ENCODE data around the gene OSM. TPM values are rescaled to one million over a fixed set of nuclear protein-coding genes. Genes with fewer than 3 reads are reported as not detected.

OSM gene
- 1 to 10 TPM; 1.0 to 2.0 TPM for total RNA-seq
- long read RNA-seq, donor 1, partial matches to known transcripts, result 1 of 2 reads
- long read RNA-seq, donor 1, other reads (novel, unspliced or antisense), result 0 of 2 reads
- long read RNA-seq, donor 2, partial matches to known transcripts, result 0 of 3 reads
- long read RNA-seq, donor 2, other reads (novel, unspliced or antisense), result 0 of 3 reads

DNA sequence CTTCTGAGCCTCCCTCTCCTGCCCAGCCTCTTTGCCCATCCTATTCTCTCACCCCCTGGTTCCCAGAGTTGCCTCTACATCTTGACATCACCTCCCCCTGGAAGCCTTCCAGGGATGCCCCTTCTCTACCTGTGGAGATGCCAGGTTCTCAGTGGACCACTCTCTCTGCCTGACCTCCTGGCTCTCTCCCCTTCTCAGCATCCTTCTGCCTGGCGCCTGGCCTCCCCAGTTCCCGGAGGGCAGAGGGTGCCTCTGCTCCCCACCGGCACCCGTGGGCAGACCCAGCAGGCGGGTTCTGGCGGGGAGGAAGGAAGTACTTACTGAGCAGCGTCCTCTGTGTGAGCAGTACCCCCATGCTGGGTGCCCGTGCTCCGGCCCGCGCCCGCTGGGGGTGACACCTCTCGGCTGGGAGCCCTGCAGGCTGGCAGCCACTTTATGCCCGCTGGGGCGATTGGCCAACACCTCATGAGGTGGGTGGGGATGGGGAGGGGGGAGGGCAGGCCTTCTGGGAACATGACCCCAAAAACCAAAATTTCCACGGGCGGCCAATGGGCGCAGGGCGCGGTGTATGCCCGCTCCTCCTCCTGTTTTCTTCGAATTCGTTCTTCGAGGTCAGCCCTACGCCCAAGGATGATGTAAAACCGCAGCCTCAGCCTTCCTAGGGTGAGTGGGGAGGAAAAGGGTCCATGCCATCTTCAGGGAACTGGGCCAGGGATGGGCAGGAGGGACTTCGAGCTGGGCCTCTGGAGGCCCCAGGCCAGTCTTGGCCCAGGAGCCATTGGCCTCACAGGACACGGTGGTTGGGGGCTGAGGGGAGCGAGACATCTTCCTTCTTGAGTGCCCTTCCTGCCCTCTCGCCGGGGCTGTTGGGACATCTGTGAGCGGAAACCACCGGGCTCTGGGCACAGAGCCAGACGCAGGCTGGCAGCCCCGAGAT is at the start of gene OSM:
OSM (minus strand) TSS at position 407 of the 937 bp plus-strand sequence; CDS start at position 355, 52 bp downstream.
- DNase-seq (ENCODE audit: low spot score), result peak; percentile 94
- intact Hi-C loops (cut with DNase I), result loop anchor here in 1 of 2 donors (2.0 kb wide), 1 partner anchor 20 kb away; no protein-coding TSS in a partner anchor

DNA sequence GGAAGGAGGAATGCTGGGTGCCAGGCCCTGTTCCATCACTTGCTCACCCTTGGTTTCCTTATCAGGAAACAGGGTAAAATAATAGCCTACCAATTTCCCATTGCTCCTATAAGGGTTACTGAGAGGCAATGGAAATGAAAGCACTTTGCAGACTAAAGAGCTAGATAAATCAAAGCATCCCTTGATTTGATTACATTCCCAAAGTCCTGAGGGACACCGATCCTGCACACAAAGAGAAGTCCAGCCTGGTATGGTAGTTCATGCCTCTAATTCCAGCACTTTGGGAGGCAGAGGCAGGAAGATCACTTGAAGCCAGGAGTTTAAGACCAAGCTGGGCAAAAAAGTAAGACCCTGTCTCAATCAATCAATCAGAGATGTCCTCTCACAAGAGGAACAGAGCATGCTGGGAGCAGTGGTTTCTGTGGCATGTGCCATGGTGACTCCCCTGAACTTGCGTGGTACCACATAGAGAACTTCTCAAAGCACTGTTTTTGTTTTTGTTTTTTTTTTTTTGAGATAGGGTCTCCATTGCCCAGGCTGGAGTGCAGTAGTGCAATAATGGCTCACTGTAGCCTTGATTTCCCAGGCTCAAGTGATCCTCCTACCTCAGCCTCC is 49.4 kb upstream of the OSM start:
- intact Hi-C loops (cut with DNase I), result loop anchor here in 1 of 2 donors (2.0 kb wide), 1 partner anchor 117 kb away; no protein-coding TSS in a partner anchor
- no peak for DNase-seq (ENCODE audit: low spot score)

DNA sequence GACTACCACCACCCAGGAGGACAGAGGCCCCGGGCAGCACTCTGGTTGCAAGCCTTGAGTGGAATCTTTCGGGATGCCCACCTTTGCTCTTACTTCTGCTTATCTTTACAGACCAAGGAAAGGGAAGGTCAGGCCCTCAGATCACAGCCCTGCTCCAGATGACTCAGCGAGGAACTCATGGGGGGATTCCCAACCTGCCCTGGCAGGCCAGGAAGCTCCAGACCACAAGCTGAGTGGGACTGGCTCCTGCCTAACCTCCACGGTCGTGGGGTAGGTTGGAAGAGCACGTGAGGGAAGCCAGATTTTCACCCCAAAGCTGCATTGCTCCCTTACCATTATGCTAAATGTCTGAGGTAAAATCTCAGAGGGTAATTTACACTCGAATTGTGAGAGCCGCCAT is 48.3 kb upstream of the OSM start:
- intact Hi-C loops (cut with DNase I), result no loop called here
- no peak for DNase-seq (ENCODE audit: low spot score)

DNA sequence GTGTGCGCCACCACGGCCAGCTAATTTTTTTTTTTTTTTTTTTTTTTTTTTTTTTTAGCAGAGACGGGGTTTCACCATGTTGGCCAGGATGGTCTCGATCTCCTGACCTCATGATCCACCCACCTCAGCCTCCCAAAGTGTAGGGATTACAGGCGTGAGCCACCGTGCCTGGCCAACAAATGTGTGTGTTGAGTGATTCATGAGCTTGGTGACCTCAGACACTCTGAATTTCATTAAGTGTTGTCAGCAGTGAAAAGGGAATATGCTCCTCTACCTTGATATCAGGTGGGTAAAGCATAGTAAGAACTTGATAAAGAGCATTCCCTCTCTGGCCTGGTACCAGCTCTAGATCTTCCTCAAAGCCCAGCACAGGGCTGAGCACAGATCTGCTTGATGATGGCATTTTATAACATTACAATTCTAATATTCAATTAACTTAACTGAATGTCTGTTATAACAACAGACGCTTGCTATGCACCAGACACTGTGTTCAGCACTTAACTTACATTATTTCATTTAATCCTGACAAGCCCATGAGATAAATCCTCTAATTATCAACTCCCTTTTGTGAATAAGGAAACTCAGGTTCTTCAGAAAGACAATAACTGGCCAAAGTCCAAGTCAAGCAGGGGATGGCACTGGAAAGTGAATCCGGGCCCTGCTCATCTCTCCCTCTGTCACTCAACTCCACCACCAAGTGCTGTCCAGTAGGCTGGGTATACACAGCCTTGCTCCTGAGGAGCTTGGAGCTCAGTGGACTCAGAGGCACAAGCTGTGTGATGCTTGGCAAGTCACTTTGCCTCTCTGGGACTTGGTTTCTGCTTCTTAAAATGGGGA is 47.1 kb upstream of the OSM start:
- no peak for DNase-seq (ENCODE audit: low spot score)
- intact Hi-C loops (cut with DNase I), result no loop called here

DNA sequence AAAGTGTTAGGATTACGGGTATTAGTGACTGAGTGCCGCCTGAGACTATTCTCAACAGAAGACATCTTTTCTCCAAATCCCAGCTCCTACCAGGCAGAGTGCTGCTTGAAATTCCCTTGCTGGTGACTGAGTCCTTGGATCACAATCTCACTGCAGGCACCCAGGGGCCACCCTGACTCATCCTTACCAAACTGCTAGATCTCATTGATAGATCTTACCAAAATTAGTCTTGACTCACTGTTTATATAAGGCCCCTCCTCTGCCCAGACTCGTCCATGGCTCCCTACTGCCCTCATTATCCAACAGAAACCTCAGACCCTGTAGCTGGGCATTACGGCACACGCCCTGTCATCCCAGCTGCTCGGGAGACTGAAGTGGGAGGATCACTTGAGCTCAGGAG is 45.4 kb upstream of the OSM start:
- intact Hi-C loops (cut with DNase I), result no loop called here
- no peak for DNase-seq (ENCODE audit: low spot score)

DNA sequence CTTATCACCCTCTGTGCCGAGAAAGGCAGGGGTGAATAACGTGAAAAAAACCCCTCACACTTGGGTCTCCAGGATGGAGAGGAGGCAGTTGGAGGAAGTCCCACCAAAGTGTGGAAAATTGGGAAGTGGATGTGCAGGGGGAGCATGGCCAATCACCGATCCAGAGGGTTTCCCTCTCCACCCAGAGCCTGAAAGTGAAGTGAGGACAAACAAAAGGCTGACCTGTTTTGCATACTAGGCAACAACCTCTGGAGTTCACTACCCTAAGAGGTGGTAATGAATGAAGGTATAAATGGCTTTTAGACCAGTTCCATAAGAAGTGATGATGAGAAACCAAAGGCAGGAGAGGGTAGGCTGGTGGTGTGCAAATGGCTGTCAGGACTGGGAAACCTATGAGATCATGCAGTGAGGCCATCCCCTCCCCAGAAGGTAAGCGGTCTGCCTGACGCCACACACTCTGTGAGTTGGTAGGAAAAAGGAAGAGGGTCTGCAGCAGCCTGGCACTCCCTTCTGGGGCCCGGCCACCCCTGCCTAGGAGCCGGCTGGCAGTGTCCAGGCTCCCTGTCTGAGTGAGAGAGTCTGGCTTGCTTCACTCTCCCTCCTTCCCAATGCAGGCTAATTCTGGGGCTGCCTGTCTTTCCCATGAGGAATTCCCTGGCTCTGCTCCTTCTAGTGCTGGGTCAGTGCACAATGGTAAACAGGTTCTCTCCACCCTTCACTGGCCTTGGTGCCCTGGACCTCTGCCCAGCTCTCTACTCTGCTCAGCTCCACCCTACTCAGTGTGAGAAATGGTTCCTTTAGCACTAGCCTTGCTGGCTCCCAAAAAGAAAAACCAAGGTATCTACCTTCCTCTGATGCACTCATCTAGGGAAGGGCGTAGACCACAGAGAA is 44.5 kb upstream of the OSM start:
- DNase-seq (ENCODE audit: low spot score), result no peak
- intact Hi-C loops (cut with DNase I), result no loop called here

DNA sequence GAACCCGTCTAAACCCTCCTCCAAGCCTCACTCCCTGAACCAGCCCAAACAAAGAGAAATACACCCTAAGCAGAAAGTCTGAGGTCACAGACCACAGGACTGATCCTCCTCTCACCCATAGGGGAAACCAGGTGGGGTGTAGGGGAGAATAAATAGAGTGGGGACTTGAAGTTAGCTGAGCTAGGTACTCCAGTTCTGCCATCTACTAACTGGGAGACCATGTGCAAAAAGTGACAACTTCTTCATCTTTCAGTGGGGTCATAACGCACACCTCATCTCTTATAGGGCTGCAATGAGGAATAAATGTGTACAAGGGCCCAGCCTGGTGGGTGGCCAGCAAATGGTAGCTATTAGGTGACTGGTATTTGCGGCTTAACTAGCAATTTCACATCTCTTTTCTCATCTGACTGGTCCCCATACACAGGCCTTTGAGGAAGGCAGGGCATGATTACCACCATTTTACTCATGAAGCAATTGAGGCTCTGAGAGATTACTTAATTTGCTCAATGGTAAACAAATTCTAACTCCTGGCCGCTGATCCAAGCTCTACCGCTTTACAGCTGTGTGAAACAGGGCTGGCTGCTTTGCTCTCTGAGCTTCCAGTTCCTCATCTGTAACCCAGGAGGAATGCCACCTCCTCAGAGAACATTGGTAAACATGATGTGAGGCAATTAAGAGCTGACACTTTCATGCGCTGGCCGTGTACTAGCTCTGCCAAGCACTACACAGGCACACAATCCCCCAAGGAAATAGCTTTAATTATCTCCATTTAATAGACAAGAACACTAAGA is 43.5 kb upstream of the OSM start:
- no peak for DNase-seq (ENCODE audit: low spot score)

DNA sequence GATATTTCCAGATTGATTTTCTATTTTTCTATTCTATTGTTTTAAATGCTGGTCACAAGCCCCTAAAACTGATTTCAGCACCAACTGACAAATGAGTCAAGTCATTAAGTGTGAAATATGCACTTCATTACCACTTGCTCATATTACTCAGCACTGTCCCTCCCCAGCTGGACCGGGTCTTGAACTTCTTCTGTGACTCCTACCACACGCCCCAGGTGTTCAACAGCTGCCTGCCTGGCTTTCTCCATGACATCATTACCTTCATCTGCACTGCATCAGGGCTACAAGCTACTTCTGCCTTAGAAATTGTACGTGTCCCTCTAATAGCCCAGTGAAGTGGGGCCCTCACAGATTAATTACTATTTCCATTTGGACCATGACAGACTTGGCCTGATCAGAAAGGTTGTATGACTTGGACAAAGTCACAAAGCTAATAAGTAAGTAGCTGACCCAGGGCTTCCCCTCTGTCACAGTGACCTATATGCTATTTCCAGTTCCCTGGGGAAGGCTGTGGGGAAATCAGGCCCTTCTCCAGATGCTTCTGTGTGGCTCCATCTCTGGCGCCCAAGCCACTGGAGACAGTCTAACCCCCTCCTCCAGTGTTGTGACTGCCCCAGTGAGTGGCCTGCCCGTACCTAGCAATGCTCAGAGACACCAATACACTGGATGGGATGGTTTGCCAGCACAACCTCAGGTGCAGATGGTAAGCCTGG is 42.0 kb upstream of the OSM start:
- intact Hi-C loops (cut with DNase I), result no loop called here
- DNase-seq (ENCODE audit: low spot score), result no peak

More for the DNA sequence above, 43.5 kb upstream of the OSM start:
- intact Hi-C loops (cut with DNase I), result no loop called here

DNA sequence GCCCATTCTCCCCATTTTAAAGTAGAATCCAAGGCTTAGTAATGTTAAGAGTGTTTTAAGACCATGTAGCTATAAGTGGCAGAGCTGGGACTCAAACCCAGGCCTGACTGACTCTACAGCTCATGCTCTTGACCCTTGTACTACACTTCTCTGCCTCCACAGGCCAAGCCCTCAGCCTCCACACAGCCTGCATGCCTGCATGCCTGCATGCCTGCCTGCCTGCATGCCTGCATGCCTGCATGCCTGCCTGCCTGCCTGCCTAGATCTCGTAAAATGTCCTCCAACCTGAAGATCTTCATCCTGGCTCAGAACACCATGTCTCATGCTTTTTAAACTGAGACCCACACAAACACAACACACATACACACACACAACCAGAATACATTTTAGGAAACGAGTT is 41.4 kb upstream of the OSM start:
- intact Hi-C loops (cut with DNase I), result no loop called here

DNA sequence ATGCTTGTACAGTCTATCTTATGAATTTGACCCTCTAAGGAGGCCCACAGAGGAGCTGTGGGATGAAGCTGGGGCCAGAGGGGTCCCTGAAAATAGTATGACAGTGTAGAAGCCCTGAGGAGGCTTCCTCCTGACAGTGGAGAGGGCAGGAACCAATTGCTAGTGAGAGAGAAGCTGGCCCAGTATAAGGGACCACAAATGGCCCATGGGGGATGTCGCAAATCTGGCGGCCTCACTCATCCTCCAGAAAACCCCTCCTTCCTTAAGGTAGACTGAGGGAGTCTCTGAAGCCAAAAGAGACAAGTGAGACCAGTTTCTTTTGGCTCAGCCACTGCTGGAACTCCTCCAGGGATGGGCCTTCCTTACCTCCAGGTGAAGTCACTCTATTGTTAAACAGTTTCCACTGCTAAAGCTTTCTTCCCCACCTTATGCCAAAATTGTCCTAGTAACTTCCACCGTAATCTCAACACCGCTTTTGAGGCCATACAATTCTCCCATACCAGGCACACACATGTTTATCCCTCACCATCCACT is 40.5 kb upstream of the OSM start:
- no peak for DNase-seq (ENCODE audit: low spot score)
- intact Hi-C loops (cut with DNase I), result no loop called here

More for the DNA sequence above, 41.4 kb upstream of the OSM start:
- DNase-seq (ENCODE audit: low spot score), result no peak

DNA sequence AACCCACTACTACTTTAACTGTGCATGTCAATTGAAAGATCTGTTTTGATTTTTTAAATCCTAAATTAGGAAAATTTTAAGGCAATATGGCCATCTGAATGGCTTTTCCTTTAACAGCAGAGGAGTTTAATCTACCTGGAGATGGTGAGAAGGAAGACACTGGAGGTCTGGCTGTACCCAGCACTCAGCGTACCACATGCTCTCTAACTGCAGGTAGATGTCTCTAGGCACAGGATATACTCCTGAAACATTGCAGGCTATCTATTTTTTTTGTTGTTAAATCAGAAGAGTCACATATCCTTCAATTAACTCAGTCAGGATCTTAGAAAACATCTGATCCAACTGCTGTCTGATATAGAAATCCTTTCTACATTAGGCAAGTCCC is 40.0 kb upstream of the OSM start:
- no peak for DNase-seq (ENCODE audit: low spot score)
- intact Hi-C loops (cut with DNase I), result no loop called here

DNA sequence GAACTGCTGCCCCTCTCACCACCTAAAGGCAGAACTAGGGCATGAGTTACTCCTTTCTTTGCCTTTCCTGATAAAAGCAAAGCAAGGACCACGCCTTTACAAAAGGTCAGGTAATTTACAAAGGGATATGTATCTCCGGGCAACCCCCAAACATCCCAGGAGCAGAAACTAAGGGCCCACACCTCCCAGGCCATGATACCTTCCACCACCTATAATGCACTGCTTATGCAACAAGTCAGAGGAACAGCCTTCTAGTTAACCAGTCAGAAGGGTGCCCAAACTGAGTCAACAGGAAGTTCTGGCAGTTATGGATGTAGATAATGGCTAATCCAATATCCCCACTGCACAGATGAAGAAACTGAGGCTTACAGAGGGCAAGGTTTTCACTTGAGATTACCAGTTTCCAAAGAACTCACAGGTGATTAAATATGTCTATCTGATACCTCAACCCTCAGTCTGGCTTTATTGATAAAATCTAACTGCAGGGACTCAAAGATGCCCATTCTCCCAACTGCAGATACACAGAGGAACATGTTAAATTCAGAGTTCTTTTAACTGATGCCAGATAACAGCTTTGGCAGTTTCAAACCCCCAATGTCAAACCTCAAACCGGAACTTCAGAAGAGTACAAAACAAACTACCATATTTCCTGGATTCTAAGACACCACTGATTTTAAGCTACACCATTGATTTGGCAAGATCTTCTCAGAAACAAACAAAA is 39.4 kb upstream of the OSM start:
- no peak for DNase-seq (ENCODE audit: low spot score)
- intact Hi-C loops (cut with DNase I), result no loop called here

DNA sequence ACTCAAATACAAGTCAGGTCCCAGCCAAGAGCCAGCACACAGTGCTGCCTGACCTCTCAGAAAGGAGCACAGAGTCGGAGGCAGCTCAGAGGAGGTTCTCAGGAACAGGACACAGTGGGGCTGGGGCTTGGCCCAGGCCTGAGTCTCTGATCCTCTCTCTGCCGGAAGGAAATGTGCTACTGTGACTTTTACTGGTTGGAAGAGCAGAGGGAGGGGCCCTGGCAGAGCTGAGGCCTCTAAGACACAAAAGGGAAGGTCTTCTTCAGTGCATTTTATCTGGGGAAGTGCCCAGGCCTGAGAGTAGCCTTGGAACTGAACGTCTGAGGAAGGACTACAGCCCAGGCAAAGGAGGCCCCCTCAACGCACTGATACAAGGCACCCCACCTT is 38.9 kb upstream of the OSM start:
- peak; percentile 92 for DNase-seq (ENCODE audit: low spot score)
- intact Hi-C loops (cut with DNase I), result no loop called here

DNA sequence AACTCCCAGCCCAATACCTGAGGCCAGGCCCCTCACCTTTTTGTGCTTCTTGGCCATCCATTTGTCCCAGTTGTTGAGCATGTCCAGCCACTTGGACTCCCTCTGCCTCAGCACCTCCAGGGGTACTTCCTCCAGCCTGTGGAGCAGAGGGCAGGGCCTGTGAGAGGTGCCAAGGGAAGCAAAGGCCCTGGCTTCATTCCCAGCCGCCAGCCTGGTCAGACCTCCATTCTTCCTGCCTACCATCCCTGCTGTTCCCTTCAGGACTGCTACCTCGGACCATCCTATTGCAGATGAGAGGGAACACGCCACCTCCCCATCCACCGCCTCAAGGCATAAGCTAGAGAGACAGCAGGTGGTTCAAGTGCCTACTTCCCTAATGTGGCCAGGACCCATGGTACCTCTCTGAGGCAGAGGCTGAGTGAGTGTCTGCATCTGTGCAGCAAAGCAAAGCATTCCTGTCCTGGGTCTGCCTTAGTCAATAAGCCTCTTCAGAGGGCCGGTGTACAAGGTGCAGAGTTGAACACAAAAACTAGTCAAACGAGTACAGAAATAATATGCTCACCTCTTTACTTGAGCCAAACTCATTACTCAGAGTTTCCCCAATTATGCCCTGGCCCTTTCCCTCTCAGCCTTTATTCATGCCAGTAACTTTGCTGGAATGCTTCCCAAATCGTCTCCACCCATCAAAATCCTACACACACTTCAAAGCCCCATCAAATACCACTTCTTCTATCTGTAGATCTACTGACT is 38.0 kb upstream of the OSM start:
- no peak for DNase-seq (ENCODE audit: low spot score)
- intact Hi-C loops (cut with DNase I), result no loop called here

DNA sequence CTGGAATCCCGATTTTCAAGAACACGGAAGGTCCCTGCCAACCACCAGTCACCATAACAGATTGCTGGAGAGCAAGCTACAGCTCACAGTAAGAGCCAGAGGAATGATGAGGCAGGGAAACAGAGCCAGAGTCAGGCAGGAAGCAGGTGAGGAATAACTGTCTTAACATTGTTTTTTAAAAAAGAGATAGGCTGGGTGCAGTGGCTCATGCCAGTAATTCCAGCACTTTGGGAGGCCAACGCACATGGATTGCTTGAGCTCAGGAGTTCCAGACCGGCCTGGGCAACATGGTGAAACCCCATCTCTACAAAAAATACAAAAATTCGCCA is 36.1 kb upstream of the OSM start:
- intact Hi-C loops (cut with DNase I), result no loop called here

More for the DNA sequence above, 36.1 kb upstream of the OSM start:
- no peak for DNase-seq (ENCODE audit: low spot score)
